HCT116 (cell line): Measurements from ENCODE around the gene USP7.

Experiments
- CEBPB ChIP-seq: IDR thresholded peaks from 2 replicates; pipeline ENCODE4 v1.6.1; 2012; ENCODE audit warnings: low read depth
- EGR1 ChIP-seq: IDR thresholded peaks from 2 replicates; pipeline ENCODE4 v1.6.1; 2012; ENCODE audit warnings: low read depth
- ELF1 ChIP-seq: IDR thresholded peaks from 2 replicates; pipeline ENCODE4 v1.6.1; 2012; ENCODE audit warnings: low read depth, borderline replicate concordance
- EZH2 ChIP-seq: fragments of 200-600 bp; sonication (generic); IDR thresholded peaks from 2 replicates; pipeline ENCODE4 v1.6.1; 2017; ENCODE audit warnings: antibody characterized with exemption, mixed run types
- POLR2A ChIP-seq: IDR thresholded peaks from 2 replicates; pipeline ENCODE4 v1.7.0; 2011; ENCODE audit warnings: borderline replicate concordance; ENCODE audit not compliant: insufficient read depth, insufficient read length; ENCODE audit errors: extremely low read depth
- POLR2AphosphoS5 ChIP-seq: IDR thresholded peaks from 2 replicates; pipeline ENCODE4 v1.6.1; 2011; ENCODE audit warnings: mild to moderate bottlenecking, low read depth, low read length, moderate library complexity
- SP1 ChIP-seq: IDR thresholded peaks from 2 replicates; pipeline ENCODE4 v1.6.1; 2012; ENCODE audit warnings: low read depth
- YY1 ChIP-seq: IDR thresholded peaks from 2 replicates; pipeline ENCODE4 v1.6.1; 2011; ENCODE audit warnings: low read length, low read depth, moderate library complexity, mild to moderate bottlenecking; ENCODE audit not compliant: insufficient replicate concordance; ENCODE audit errors: extremely low read depth
- ZNF274 ChIP-seq: fragments of 200-500 bp; sonication (Bioruptor generic); IDR thresholded peaks from 2 replicates; pipeline ENCODE4 v1.6.1; 2014; ENCODE audit warnings: mild to moderate bottlenecking, low read depth, low read length, inconsistent platforms
- TF ChIP-seq, protein P1 (sequence below), 3 experiments: fragments of 200-600 bp in 1 of 3; sonication (generic) in 1 of 3; IDR thresholded peaks in 2 of 3; conservative IDR thresholded peaks in 1 of 3; 2 replicates each; pipeline ENCODE4 v1.5.1; 2012 to 2017; ENCODE audit warnings: low read depth in 2 of 3, low read length in 2 of 3, antibody characterized with exemption in 1 of 3, borderline replicate concordance in 1 of 3, control low read depth in 1 of 3, mild to moderate bottlenecking in 1 of 3, mixed read lengths in 1 of 3, mixed run types in 1 of 3, moderate library complexity in 1 of 3; ENCODE audit not compliant: insufficient read depth in 1 of 3
- TF ChIP-seq, protein P2 (sequence below): IDR thresholded peaks from 2 replicates; pipeline ENCODE4 v1.6.1; 2012

DNA sequence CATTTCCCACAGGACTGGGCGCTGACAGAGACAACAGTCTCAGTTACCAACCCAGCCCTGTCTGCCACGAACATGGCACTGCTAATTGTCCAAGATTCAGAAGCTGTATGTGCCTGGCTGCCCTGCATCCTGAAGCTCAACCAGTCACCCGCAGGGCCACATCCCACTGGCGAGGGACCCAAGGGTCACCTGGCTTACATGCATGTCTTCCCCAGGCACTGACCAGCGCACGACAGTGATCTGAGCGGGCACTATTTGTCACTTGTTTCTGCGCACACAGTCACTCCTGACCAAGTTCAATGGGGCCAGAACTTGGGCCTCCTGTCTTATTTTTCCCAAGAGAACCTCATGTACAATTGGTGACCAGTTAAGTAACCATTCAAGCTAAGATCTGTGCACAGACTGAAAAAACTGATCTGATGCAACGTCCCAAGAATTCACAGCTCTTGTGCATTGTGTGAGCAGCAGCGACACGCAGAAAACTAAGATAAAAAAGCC is 13.1 kb downstream of the USP7 start:
- TF ChIP-seq, protein P1, sequence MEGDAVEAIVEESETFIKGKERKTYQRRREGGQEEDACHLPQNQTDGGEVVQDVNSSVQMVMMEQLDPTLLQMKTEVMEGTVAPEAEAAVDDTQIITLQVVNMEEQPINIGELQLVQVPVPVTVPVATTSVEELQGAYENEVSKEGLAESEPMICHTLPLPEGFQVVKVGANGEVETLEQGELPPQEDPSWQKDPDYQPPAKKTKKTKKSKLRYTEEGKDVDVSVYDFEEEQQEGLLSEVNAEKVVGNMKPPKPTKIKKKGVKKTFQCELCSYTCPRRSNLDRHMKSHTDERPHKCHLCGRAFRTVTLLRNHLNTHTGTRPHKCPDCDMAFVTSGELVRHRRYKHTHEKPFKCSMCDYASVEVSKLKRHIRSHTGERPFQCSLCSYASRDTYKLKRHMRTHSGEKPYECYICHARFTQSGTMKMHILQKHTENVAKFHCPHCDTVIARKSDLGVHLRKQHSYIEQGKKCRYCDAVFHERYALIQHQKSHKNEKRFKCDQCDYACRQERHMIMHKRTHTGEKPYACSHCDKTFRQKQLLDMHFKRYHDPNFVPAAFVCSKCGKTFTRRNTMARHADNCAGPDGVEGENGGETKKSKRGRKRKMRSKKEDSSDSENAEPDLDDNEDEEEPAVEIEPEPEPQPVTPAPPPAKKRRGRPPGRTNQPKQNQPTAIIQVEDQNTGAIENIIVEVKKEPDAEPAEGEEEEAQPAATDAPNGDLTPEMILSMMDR (IDR thresholded peaks at IDR 0.05 in 2 of 3, conservative IDR thresholded peaks at IDR 0.05 in 1 of 3; ENCODE audit: borderline replicate concordance in 1 of 3, insufficient read depth in 1 of 3, low read depth in 2 of 3, low read length in 2 of 3), result no peak
- TF ChIP-seq YY1, result no peak
- TF ChIP-seq ZNF274, result no peak
- TF ChIP-seq EZH2, result no peak
- TF ChIP-seq ELF1, result no peak
- no peak for TF ChIP-seq POLR2AphosphoS5
- TF ChIP-seq, protein P2, sequence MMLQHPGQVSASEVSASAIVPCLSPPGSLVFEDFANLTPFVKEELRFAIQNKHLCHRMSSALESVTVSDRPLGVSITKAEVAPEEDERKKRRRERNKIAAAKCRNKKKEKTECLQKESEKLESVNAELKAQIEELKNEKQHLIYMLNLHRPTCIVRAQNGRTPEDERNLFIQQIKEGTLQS, result no peak
- no peak for TF ChIP-seq POLR2A
- TF ChIP-seq EGR1, result no peak
- TF ChIP-seq SP1, result no peak
- TF ChIP-seq CEBPB, result no peak
